NCI-H1436 (cell line): ENCODE data around the gene PIKFYVE.
"Not testable (repeated sequence)": the region's sequence is repeated elsewhere in the genome, so short reads cannot be mapped to it uniquely, and the experiment has no call there.

Source experiments
- DNase-seq: peaks from one replicate; lab custom pipeline; 2025; lab: John Stamatoyannopoulos, UW

The PIKFYVE gene

DNA sequence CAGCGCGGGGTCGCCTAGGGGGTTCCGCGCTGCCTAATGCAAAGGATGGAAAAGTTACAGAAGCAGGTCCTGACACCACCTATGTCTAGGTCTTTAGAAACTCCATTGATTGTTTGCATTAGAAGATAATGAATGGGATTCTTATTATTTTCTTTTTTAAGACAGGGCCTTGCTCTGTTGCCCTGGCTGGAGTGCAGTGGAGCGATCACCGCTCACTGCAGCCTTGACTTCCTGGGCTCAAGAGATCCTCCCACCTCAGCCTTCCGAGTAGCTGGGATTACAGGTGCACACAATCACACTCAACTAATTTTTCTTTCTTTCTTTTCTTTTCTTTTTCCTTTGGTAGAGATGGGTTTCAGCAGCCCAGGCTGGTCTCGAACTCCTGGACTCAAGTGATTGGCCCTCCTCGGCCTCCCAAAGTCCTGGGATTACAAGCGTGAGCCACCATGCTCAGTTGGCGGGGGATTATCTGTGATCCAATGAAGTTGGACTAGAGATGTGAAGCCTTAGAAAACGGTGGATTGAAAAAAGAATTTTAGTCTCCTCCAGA lies 10.4 kb upstream of the PIKFYVE start:
- DNase-seq: no peak

GRCh38 chr2:208256192-208256782 lies 9.8 kb upstream of the PIKFYVE start:
- peak; percentile 5 for DNase-seq

- not testable (repeated sequence) for DNase-seq
These were observed 8.9 kb upstream of the PIKFYVE start for GRCh38 chr2:208256849-208257813.

DNA sequence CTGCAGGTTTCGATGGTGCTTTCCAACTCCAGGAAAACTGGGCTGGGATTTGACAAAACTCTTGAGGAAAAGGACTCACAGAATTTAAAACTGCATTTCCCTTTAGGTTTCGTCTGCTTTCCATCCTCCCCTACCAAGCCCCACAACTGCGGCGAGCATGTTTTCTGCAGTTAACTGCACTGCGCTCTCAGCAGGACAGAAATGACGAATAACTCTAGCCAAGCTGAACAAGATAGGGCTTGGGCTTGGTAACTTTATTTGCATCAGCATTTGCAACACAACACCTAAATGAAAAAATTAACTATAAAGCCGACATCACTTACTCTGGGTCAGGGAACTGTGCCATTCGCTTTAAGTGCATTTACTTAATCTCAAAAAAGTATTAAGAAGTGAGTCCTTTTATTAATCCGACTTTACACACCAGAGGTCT lies 669 bp upstream of the PIKFYVE start:
- no peak for DNase-seq

DNA sequence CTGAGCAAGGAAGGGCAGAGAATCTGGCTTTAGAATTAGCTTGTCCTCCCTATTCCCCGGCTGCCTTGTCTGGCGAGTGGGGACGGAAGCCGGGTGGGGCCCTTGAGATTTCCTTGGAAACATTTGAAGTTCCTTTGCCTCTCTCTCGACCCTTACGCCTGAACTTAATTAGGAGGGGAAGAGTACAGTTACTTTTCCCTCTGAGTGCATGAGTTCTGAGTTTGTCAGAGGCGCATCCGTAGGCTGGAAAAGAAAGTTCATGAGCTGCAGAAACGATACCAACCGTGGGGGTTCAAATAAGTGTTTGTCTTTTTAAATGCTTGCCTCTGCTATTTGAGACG lies 468 bp downstream of the PIKFYVE start:
- DNase-seq: no peak

GRCh38 chr2:208266936-208267335 lies 881 bp downstream of the PIKFYVE start:
- DNase-seq: no peak

GRCh38 chr2:208267526-208267925 lies 1.5 kb downstream of the PIKFYVE start:
- not testable (repeated sequence) for DNase-seq

DNA sequence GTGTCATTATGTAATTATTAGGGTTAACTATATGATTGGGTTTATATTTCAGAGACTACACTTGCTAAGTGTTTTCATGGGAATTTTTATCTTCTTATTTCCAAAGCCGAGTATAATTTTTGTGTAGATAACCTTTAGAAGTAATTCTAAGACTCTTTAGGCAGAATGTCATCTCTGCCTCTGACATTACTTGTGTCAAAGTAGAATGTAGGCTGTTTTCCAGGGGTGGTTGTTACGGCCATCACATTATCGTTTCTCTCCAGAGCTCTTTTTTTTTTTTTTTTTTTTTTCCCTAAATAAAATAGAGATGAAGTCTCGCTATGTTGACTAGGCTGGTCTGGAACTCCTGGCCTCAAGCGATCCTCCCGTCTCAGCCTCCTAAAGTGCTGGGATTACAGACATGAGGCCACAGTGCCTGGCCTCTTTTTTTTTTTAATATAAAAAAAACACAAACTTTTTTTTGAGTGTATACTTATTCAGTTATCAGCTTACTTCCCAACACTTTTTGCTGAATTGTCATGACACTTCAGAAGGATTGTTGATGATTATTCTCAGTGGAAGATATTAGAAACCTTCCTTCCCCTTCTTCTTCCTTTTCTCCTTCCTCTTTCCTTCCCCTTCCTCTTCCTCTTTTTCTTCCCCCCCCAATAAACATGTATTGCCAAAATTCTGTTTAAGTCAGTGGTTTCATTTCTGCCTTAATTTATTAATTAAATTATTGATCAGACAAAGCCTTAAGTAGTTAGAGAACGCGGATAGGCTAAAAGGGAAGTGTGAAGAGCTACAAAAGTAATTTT lies 2.3 kb downstream of the PIKFYVE start:
- DNase-seq: no peak

DNA sequence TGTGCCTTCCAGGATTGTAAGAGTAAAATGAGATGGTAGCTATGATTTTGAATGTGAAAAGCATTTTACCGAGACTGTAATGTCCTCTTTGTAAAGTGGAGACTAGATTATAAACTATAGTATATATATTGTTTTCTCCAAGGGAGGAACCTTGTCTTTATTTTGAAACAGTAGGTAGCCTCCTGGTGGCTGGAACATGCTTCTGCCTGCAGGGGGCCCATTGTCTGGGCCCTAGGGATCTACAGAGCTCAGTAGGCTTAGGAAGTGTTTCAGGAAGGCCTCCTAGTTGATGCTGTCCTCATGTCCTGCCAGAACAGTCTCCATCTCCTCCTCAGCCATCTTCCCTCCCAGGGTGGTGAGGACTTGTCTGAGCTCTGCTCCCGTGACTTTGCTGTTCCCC lies 3.0 kb downstream of the PIKFYVE start:
- no peak for DNase-seq

GRCh38 chr2:208274748-208275147 lies 8.7 kb downstream of the PIKFYVE start:
- no peak for DNase-seq

DNA sequence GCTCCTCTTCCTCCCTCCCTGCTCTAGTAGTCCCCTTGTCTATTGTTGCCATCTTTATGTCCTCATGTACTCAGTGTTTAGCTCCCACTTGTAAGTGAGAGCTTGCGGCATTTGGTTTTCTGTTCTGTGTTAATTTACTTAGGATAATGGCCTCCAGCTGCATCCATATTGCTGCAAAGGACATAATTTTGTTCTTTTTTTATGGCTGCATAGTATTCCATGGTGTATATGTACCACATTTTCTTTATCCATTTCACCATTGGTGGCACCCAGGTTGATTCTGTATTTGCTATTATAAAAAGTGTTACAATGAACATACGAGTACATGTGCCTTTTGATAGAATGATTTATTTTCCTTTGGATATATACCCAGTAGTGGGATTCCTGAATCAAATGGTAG lies 12.5 kb downstream of the PIKFYVE start:
- no peak for DNase-seq

DNA sequence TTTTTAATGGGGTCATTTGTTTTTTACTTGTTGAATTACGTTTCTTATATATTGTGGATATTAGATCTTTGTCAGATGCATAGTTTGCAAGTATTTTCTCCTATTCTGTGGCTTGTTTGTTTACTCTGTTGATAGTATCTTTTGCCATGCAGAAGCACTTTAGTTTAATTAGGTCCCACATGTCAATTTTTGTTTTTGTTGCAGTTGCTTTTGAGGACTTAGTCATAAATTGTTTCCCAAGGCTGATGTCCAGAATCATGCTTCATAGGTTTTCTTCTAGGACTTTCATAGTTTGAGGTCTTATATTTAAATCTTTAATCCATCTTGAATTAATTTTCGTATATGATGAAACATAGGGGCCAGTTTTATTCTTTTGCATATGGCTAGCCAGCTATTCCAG lies 13.2 kb downstream of the PIKFYVE start:
- DNase-seq: no peak

GRCh38 chr2:208280234-208280633 lies 14.2 kb downstream of the PIKFYVE start:
- no peak for DNase-seq

DNA sequence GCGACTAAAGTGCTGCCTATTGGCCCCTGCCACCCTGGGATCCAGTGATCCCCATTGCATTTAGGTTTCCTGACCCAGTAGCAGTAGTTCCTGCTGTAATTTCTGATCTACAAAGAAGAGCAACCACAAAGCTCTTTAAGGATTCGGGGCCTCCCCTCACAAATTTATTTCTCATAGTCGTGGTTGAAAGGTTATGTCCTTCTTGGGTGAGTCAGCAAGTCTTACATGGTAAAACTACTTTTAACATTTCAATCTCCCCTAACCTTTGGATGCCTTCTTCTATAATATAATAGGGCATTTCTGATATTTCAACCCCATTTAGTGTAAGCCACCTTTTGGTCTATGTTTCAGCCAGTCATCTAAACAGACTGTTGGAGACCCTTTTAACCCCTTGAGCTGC lies 14.9 kb downstream of the PIKFYVE start:
- DNase-seq: no peak

DNA sequence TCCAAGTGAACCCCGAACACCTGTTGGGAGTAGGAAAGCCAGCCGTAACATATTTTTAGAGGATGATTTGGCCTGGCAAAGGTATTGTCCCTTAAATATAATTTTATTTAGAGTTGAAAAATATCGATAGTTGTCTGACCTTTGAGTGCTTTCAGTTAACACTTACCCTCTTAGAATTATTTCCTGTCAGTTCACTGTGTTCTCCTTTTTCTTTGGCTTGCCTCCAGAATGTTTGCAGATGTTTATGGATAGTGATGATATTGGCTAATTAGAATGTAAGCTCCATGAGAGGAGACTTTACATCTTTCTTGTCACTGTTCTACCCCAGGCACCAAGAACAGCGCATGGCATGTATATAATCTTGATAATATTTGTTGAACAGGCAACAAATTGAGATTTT lies 19.8 kb downstream of the PIKFYVE start:
- DNase-seq: no peak

DNA sequence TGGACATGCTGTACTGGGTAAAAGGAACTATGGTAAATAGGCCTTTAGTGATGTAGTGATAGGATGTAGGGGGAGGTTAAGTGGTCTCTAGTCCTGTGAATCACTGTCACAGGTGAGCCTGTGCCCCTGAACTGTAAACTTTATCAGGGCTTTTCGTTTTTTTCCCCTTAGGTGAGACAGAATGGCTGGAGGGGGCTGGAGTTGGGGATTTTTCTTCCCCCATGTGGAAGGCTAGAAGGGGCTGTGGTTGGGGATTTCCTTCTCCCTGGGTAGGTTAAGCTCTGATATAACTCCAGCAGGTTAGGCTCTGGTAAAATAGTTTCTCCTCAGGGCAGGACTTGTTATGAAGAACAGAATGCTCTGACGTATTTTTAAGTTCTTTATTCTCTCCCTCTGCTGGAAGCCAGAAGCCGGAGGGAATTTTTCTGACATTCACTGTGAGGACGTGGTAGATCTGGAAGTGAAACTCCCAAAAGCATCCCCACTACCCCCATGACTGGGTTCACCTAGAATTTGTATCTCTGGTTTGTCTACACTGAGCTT lies 28.5 kb downstream of the PIKFYVE start:
- no peak for DNase-seq

GRCh38 chr2:208295834-208296233 lies 29.8 kb downstream of the PIKFYVE start:
- no peak for DNase-seq

GRCh38 chr2:208296610-208297009 lies 30.6 kb downstream of the PIKFYVE start:
- DNase-seq: no peak

- no peak for DNase-seq
These were observed 31.9 kb downstream of the PIKFYVE start for GRCh38 chr2:208297961-208298360.

- no peak for DNase-seq
These were observed 35.0 kb downstream of the PIKFYVE start for GRCh38 chr2:208300847-208301618.

- no peak for DNase-seq
These were observed 38.1 kb downstream of the PIKFYVE start for GRCh38 chr2:208304157-208304556.
